HG03175 (cell line): ENCODE data around the gene TRAPPC10.
A peak's percentile ranks its signal among the peaks of the same experiment; 100 is the strongest.
"Not testable (repeated sequence)": the region's sequence is repeated elsewhere in the genome, so short reads cannot be mapped to it uniquely, and the experiment has no call there.

Experiments
- ATAC-seq: cut with Tn5 transposase; IDR thresholded peaks from one replicate; pipeline ENCODE4 v1.9.1; 2021; ENCODE audit warnings: mild to moderate bottlenecking, moderate library complexity; ENCODE audit not compliant: unreplicated experiment

TRAPPC10 gene

DNA sequence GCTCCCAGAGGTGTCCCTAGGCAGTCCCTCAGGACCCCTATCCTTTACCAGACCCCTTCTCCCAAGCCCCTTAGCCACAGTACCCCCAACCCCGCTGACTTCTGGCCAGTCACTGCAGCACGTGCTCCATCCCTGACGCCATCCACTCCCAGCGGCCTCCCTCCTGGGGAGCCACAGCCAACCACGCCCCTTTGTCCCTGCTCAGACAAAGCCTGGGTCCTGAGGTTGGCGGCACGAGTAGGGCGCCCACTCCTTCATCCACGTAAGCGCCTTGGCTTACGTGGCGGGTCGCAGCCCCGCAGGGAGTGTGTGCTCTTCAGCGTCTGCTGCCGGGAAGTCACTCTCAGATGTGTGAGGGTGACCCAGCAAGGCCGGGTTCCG, 128.4 kb downstream of the TRAPPC10 start:
- ATAC-seq = not testable (repeated sequence)

- ATAC-seq = not testable (repeated sequence)
These were observed 130.4 kb downstream of the TRAPPC10 start for GRCh38 chr21:44142470-44142869.

- not testable (repeated sequence) for ATAC-seq
These were observed 131.3 kb downstream of the TRAPPC10 start for GRCh38 chr21:44143380-44143779.

GRCh38 chr21:44143996-44144395, 131.9 kb downstream of the TRAPPC10 start:
- ATAC-seq = not testable (repeated sequence)

DNA sequence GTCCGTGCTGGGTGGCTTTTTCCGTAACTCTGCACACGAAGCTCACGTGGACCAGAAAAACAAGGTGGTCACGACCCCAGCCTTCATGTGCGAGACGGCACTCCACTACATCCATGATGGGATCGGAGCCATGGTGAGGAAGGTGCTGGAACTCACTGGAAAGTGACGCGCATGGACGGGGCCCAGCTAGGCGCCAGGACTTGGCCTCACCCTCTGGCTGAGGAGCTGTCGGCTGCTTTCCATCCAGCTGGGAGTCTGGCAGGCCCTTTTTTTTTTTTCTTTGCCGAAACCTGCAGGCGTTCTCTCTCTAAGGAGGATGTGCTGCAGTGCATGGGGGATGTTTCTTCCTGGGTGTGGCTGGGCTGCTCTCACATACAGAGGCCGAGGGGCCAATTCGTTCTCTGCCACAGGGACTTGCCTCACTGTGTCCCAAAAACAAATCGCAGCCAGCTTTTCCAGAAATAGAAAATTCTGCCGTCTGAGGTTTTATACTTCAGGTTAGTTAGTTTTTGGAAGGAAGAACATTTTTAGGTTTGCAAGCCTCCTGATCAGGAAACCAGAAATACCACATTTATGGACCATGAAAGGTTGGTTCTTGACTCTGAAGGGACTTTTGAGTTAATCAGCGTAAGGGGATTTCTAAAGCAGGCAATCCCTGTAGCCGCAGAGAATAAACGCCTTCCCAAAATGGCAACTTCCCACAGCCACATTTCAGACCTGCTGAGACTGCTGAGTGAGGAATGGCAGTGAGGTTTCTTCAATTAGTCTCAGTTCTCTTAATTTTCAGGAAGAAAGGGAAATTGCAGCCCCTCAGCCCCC, 132.9 kb downstream of the TRAPPC10 start:
- not testable (repeated sequence) for ATAC-seq

DNA sequence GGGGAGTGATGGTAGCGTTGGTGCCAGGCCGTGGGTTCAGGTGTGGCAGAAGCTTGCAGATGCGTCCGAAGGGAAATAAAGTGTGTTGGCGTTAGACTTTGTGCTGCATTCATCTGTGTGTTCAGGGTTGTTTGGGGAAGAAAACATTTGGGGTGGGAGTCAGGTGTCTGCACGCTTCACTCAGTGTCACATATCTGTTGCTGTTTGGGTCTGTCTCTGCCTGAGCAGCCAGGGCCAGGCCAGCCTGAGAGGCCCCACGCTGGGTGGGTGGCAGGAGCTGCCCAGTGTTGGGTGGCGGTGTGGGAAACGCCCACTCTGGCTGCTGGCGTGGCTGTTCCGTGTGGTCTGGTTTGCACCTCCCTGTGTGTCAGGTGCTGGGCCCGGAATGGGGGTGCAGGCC, 133.5 kb downstream of the TRAPPC10 start:
- not testable (repeated sequence) for ATAC-seq

- not testable (repeated sequence) for ATAC-seq
These were observed 135.0 kb downstream of the TRAPPC10 start for GRCh38 chr21:44147108-44147507.

GRCh38 chr21:44150255-44150654, 138.1 kb downstream of the TRAPPC10 start:
- ATAC-seq = not testable (repeated sequence)

GRCh38 chr21:44153214-44153888, 141.2 kb downstream of the TRAPPC10 start:
- not testable (repeated sequence) for ATAC-seq

DNA sequence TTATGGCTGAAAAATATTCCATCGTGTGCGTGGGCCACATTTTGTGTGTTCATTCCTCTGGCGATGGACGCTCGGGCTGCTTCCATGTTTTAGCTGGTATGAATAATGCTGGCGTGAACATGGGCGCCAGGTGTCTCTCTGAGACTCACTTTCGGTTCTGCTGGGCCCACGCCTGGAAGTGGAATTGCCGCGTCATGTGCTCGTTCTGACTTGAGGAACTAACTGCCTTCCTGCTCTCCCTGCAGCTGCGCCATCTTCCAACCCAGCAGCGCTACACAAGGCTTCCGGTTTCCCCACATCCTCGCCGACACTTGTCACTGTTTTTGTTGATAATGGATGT, 141.8 kb downstream of the TRAPPC10 start:
- ATAC-seq = not testable (repeated sequence)

- ATAC-seq = peak; percentile 22
These were observed 142.7 kb downstream of the TRAPPC10 start for GRCh38 chr21:44154816-44155230.

- ATAC-seq = peak; percentile 44
These were observed 143.3 kb downstream of the TRAPPC10 start for GRCh38 chr21:44155231-44155993.

DNA sequence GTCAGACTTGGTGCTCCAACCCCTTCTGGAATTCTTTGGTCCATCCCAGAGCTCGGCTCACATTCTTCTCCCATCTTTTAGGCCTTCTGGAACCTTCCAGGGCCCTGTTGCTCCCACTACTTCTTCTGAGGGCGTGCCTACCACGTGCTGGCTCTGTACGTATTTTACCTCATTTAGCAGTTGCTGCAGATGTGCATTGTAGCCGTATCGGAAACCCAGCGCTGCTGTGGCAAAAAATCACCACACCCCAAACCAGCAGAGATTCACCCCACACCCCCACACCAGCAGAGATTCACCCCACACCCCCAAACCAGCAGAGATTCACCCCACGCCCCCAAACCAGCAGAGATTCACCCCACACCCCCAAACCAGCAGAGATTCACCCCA, 143.9 kb downstream of the TRAPPC10 start:
- not testable (repeated sequence) for ATAC-seq
